ENCODE measurements around the gene ZNF462.

The ZNF462 gene

DNA sequence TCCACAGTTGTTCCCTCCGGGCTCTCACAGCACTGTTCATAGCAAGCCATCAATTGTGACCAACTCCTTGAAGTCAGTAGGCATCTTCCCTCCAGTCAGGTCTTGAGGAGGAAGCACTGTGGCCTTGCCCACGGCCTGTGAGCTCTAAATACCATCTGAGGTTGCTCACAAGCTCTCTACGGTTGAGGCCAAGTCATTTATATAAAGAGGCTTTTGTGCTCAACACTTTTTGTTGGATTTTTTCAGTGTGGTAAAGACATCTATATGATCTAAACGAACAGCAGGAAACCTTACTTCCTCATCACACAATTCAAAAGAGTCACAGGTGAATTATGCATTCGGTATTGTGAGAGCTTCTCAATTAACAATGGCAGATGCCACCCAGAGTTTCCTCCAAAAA lies 97.3 kb downstream of the ZNF462 start:
- no peak overlapping the region for H3K4me2 ChIP-seq (ENCODE audit: low read depth, low read length, poor library complexity, severe bottlenecking)
- no peaks in the 10 kb centered on the region for H3K27me3 ChIP-seq (ENCODE audit: insufficient read depth, low read length, poor library complexity, severe bottlenecking)
- no peaks in the 10 kb centered on the region for H3K4me1 ChIP-seq (ENCODE audit: insufficient read depth, low read length, poor library complexity, severe bottlenecking)
- H3K9ac ChIP-seq (ENCODE audit: low read depth, low read length, poor library complexity, severe bottlenecking): no peak overlapping the region
- H3K36me3 ChIP-seq (ENCODE audit: insufficient read depth, low read length): no peaks in the 10 kb centered on the region
- H3K9me2 ChIP-seq (replicated peaks; ENCODE audit: low read depth, low read length): no peaks in the 10 kb centered on the region
- no peaks in the 10 kb centered on the region for H3K79me2 ChIP-seq (ENCODE audit: insufficient read depth, low read length)
- H3K9me3 ChIP-seq (ENCODE audit: insufficient read depth, low read depth, low read length): no peaks in the 10 kb centered on the region
- no peak for TF ChIP-seq EZH2phosphoT487 (IDR thresholded peaks at IDR 0.05; ENCODE audit: borderline replicate concordance)
- TF ChIP-seq, protein P1, sequence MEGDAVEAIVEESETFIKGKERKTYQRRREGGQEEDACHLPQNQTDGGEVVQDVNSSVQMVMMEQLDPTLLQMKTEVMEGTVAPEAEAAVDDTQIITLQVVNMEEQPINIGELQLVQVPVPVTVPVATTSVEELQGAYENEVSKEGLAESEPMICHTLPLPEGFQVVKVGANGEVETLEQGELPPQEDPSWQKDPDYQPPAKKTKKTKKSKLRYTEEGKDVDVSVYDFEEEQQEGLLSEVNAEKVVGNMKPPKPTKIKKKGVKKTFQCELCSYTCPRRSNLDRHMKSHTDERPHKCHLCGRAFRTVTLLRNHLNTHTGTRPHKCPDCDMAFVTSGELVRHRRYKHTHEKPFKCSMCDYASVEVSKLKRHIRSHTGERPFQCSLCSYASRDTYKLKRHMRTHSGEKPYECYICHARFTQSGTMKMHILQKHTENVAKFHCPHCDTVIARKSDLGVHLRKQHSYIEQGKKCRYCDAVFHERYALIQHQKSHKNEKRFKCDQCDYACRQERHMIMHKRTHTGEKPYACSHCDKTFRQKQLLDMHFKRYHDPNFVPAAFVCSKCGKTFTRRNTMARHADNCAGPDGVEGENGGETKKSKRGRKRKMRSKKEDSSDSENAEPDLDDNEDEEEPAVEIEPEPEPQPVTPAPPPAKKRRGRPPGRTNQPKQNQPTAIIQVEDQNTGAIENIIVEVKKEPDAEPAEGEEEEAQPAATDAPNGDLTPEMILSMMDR (conservative IDR thresholded peaks at IDR 0.05; ENCODE audit: low read length): no peak
- no peaks in the 10 kb centered on the region for H4K20me1 ChIP-seq (ENCODE audit: insufficient read depth, low read length, poor library complexity, severe bottlenecking)
- no peaks in the 10 kb centered on the region for H3F3A ChIP-seq (ENCODE audit: low read depth)
- no peak overlapping the region for H3K4me3 ChIP-seq (ENCODE audit: low read length, poor library complexity, severe bottlenecking)
- no peak overlapping the region for H2AFZ ChIP-seq (ENCODE audit: low read length)

DNA sequence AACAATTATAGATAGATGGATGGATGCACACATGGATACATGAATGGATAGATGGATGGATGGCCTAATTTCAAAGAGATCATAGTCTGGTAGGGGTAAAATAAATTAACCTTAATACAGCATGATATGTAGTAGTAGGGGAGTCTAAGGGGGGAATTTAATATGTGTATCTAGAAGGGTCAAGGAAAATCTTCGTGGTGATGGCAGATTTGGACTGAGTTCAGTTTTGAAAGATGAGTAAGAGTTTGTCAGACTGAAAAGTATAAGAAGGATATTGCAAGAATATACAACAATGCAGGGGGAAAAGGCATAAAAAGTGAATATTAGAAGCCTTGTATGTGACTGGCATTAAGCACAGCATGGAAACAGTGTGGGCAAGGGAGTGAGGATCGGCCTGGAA lies 98.7 kb downstream of the ZNF462 start:
- no peak for TF ChIP-seq EZH2phosphoT487 (IDR thresholded peaks at IDR 0.05; ENCODE audit: borderline replicate concordance)
- TF ChIP-seq, protein P1 (conservative IDR thresholded peaks at IDR 0.05; ENCODE audit: low read length): no peak
- H3K36me3 ChIP-seq (ENCODE audit: insufficient read depth, low read length): no peaks in the 10 kb centered on the region

DNA sequence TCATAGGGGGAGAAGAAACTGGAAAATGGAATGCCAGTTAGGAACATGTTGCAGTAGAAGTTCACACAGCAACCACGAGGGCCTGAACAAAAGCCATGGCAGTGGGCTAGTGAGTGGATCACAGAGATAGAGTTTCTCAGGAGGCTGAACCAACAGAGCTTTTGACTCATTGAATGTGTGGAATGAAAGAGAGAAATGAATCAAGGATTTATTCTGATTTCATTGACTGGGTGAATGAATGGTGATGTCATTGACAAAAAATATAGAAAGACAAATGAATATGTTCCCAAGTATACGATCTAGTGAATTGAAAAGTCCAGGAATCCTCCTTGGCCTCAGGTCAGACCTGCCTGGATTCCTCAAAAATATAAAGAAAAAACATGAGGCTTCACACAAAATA lies 99.2 kb downstream of the ZNF462 start:
- no peaks in the 10 kb centered on the region for H3K79me2 ChIP-seq (ENCODE audit: insufficient read depth, low read length)
- no peaks in the 10 kb centered on the region for H3K9me3 ChIP-seq (ENCODE audit: insufficient read depth, low read depth, low read length)
- TF ChIP-seq, protein P1 (conservative IDR thresholded peaks at IDR 0.05; ENCODE audit: low read length): no peak
- no peak for TF ChIP-seq EZH2phosphoT487 (IDR thresholded peaks at IDR 0.05; ENCODE audit: borderline replicate concordance)
- no peak overlapping the region for H2AFZ ChIP-seq (ENCODE audit: low read length)
- no peaks in the 10 kb centered on the region for H4K20me1 ChIP-seq (ENCODE audit: insufficient read depth, low read length, poor library complexity, severe bottlenecking)
- H3K4me3 ChIP-seq (ENCODE audit: low read length, poor library complexity, severe bottlenecking): no peak overlapping the region
- no peaks in the 10 kb centered on the region for H3F3A ChIP-seq (ENCODE audit: low read depth)
- H3K4me2 ChIP-seq (ENCODE audit: low read depth, low read length, poor library complexity, severe bottlenecking): no peak overlapping the region
- H3K9ac ChIP-seq (ENCODE audit: low read depth, low read length, poor library complexity, severe bottlenecking): no peak overlapping the region
- no peaks in the 10 kb centered on the region for H3K36me3 ChIP-seq (ENCODE audit: insufficient read depth, low read length)
- H3K9me2 ChIP-seq (replicated peaks; ENCODE audit: low read depth, low read length): no peaks in the 10 kb centered on the region
- no peaks in the 10 kb centered on the region for H3K4me1 ChIP-seq (ENCODE audit: insufficient read depth, low read length, poor library complexity, severe bottlenecking)
- no peaks in the 10 kb centered on the region for H3K27me3 ChIP-seq (ENCODE audit: insufficient read depth, low read length, poor library complexity, severe bottlenecking)

More for the DNA sequence above, 98.7 kb downstream of the ZNF462 start:
- Histone ChIP-seq H4K20me1 (ENCODE audit: insufficient read depth, low read length, poor library complexity, severe bottlenecking) (no peaks in the 10 kb centered on the region), H3K27me3 (ENCODE audit: insufficient read depth, low read length, poor library complexity, severe bottlenecking) (no peaks in the 10 kb centered on the region), H3K9me3 (ENCODE audit: insufficient read depth, low read depth, low read length) (no peaks in the 10 kb centered on the region), H3K9me2 (replicated peaks; ENCODE audit: low read depth, low read length) (no peaks in the 10 kb centered on the region), H3K9ac (ENCODE audit: low read depth, low read length, poor library complexity, severe bottlenecking) (no peak overlapping the region), H2AFZ (ENCODE audit: low read length) (no peak overlapping the region), H3K79me2 (ENCODE audit: insufficient read depth, low read length) (no peaks in the 10 kb centered on the region), H3K4me3 (ENCODE audit: low read length, poor library complexity, severe bottlenecking) (no peak overlapping the region), H3K4me2 (ENCODE audit: low read depth, low read length, poor library complexity, severe bottlenecking) (no peak overlapping the region), H3F3A (ENCODE audit: low read depth) (no peaks in the 10 kb centered on the region), H3K4me1 (ENCODE audit: insufficient read depth, low read length, poor library complexity, severe bottlenecking) (no peaks in the 10 kb centered on the region)

Data from Loucy (cell line).